ENCODE measurements around the gene SH3D19.
"Not testable (repeated sequence)": the region's sequence is repeated elsewhere in the genome, so short reads cannot be mapped to it uniquely, and the experiment has no call there.

SH3D19 gene

GRCh38 chr4:151087467-151087866, 237.9 kb downstream of the SH3D19 start:
- DNase-seq, result no peak

GRCh38 chr4:151077978-151078377, 247.4 kb downstream of the SH3D19 start:
- DNase-seq, result not testable (repeated sequence)

- DNase-seq, result no peak
Observed at GRCh38 chr4:151074416-151074916, 250.9 kb downstream of the SH3D19 start.
